HG02870 (cell line): ENCODE data around the gene MB.

ENCODE experiments used
- ATAC-seq: cut with Tn5 transposase; IDR thresholded peaks from one replicate; pipeline ENCODE4 v1.9.1; 2021; ENCODE audit warnings: mild to moderate bottlenecking, moderate library complexity; ENCODE audit not compliant: unreplicated experiment

The MB gene

DNA sequence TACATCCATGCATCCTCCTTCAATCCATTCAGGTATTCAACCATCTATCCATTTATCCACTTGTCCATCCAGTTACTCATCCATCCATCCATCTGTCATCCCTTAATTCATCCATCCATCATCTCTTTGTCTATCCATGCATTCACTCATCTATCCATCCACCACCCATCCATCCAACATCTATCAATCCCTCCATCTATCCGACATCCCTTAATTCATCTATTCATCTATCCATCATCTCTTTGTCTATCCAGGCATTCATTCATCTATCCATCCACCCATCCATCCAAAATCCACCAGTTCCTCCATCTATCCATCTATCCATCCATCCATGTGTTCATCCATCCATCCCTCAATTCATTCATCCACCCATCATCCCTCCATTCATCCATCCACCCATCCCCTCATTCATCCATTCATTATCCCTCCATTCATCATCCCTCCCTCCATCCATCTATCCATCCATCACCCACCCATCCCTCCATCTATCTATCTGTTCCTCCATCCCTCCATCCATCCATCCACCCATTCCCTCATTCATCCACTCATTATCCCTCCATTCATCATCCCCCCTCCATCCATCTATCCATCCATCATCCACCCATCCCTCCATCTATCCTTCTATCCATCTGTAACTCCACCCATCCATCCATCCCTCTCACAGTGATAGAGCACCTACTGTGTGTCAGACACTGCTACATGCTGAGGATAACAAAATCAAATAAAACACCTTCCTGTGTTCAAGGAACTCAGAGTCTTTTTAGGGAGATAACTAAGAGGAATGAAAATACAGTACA, 1.5 kb upstream of the MB start:
- no peak for ATAC-seq

DNA sequence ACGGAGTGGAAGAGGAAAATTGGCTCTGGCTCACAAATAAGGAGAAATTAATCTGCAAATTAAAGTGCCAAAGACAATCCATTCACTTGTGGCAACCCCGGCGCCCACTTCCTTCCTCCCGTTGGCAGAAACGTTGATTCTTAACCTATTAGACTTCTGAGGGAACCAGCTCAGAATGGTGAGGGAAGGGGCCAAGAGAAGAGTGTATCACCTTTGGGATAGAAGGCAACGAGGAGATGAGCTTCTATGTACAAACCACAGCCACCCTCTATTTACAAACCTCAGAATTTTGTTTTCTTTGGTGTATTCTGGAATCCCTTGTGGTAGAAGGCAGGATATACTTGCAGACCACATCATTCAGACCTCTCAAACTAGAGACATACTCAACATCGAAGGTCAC, 1.1 kb downstream of the MB start:
- ATAC-seq, result no peak

DNA sequence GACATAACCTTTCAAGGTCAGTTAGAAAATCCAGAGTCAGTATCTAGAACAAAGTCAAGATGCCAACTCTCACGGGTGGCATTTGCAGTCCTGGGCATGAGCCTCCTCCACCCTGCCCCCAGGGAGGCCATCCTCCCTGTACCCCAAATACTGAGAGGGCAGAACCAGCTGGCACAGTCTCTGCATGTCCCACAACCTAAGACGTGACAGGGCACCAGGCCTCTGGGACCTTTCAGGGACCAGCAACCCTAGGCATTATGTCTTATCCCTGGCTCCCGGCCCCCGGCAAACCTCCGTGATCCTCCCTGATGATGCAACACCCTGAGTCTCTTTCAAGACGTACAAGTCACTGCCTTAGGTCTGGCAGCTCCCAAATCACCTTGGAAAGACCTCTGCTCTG, 2.0 kb downstream of the MB start:
- no peak for ATAC-seq

DNA sequence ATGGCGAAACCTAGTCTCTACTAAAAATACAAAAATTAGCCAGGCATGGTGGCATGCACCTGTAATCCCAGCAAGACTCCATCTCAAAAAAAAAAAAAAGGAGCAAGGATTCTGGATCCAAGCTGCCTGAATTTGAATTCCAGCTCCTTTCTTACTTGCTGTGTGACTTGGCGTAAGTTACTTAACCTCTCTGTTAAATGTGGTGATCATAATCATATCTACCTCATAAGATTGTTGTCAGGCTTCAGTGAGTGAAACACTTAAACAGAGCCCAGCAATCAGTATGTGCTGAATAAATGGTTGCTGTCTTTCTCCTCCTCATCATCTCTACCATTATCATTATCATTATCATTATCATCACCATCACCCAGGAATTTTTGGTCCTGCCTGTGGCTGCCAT, 2.7 kb downstream of the MB start:
- no peak for ATAC-seq

DNA sequence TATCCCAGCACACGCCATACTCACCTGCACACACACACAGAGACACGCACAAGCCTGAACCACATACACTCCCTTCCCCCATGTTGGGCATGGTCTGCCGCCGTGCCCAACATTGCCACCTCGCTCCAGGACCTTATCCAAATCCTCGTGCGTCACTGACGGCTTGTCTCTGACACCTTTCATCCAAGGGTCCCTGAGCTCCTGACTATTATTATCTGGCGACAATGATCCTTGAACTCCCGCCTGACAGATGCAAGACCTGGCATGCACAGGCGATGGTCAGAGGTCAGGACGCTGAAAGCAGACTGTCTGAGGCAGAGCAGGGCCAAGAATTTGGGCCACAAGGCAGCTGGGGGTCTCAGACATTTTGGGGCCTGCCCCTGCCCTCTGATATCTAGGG, 4.2 kb downstream of the MB start:
- ATAC-seq, result no peak

GRCh38 chr22:35611891-35612576, 5.1 kb downstream of the MB start:
- ATAC-seq, result no peak

GRCh38 chr22:35611200-35611890, 5.8 kb downstream of the MB start:
- no peak for ATAC-seq

DNA sequence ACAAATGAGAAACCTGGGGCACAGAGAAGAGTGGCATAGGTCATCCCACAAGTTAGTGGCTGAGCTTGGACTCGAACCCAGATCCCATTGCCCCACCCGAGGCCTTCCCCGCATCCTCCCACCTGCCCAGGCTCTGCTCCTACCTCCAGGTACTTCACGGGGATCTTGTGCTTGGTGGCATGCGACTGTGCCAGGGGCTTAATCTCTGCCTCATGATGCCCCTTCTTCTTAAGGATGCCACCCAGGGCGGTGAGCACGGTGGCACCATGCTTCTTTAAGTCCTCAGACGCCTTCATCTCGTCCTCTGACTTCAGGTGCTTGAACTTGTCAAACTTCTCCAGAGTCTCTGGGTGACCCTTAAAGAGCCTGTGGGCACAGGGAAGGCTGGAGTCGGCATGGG, 6.4 kb downstream of the MB start:
- no peak for ATAC-seq

DNA sequence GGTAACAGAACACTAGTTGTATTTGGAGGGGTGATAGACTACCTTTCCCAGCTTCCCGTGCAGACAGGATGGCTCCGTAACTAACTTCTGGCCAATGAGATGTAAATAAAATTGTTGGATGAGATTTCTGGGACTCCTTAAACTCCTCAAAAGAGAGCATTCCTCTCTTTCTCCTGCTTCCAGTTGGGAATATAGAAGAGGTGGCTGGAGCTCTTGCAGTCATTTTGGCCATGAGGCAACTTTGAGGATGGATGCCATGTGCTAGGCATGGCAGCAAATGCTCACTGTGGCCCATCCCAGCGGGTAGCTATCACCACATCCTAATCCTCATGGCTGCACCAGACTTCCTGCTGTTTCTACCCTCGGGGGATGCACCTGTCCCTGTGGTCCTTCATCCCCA, 7.4 kb downstream of the MB start:
- no peak for ATAC-seq

- ATAC-seq, result no peak
Measured at GRCh38 chr22:35609261-35609660, 7.9 kb downstream of the MB start.

DNA sequence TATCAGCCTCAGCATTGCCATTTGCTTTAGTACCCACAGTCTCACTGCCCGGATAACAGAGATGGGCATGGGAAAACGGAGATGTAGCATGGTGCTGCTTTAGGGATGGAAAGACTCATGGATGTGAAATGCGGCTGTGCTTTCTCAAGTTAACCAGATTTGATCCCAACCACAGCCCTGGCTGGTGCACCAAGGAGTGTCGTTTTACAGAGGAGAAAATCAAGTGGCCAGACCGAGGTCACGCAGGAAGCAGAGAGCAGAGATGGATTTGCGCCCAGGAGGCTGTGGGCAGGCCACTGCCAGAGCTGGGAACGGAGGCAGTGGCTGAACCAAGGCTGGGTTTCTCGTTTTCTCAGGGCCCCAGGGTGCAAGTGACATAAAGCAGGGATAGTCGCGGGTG, 9.0 kb downstream of the MB start:
- no peak for ATAC-seq

DNA sequence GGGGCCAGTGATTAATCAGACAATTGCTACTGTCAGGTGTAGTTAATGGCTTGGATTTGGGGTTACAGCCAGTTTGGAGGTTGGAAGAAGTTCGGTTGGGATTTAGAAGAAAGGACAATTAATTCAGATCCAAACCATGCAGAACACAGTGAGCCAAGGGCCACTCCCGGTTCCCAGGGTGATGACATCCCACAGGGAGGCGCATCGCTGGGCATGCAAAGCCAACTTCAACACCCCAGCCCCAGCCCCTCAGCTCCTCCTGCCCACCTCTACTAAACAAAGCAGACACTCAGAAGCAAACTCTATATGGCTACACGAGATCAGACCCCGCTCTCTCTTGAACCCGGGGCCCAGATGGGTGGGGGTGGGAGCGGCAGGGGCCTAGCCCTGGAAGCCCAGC, 10.2 kb downstream of the MB start:
- no peak for ATAC-seq

GRCh38 chr22:35605851-35606481, 11.2 kb downstream of the MB start:
- ATAC-seq, result no peak

DNA sequence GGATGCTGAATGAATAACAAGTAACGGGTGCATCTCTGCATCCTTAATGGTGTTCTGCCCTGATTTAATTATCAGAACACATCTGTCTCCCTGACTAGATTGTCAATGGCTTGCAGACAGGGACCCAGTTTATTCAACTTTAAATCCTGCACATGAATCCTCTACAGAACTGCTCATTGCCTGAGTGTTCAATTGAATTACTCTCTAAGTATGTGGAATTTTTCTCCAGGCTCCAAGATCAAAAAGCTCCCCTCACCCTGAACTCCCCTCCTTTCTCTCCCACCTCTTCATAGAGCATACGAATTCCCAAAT, 11.8 kb downstream of the MB start:
- no peak for ATAC-seq

DNA sequence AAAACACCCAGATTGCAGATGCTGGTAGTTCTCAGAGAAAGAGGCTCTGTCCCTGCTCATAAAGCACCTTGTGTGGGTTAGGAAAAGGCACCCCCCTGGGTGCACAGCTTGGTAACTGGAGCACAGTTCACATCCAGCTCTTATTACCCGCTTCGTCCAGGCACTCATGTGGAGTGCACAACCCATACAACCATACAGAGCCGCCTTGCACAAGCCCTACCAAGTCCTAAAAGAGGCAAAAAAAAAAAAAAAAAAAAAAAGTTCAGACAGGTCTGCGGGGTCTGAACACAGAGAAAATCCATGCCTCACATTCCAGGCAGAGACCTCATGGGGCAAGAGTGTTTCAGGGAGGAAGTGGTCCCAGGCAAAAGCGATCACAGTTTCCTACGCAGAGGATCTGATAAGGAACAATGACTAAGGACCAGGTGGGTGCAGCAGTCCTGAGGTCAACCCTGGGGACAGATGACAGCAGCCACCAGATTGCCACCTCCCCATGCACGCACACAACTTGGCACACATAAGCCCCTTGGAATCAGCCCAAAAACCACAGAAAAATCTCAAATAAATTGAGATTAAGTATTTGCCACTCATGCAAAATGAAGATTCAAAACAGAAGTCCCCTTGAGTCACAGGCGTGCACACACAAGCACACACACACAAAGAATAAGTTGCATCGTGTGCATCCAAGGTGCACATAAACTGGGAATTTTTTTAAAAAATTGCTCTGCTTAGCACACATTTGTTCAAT, 12.3 kb downstream of the MB start:
- no peak for ATAC-seq

DNA sequence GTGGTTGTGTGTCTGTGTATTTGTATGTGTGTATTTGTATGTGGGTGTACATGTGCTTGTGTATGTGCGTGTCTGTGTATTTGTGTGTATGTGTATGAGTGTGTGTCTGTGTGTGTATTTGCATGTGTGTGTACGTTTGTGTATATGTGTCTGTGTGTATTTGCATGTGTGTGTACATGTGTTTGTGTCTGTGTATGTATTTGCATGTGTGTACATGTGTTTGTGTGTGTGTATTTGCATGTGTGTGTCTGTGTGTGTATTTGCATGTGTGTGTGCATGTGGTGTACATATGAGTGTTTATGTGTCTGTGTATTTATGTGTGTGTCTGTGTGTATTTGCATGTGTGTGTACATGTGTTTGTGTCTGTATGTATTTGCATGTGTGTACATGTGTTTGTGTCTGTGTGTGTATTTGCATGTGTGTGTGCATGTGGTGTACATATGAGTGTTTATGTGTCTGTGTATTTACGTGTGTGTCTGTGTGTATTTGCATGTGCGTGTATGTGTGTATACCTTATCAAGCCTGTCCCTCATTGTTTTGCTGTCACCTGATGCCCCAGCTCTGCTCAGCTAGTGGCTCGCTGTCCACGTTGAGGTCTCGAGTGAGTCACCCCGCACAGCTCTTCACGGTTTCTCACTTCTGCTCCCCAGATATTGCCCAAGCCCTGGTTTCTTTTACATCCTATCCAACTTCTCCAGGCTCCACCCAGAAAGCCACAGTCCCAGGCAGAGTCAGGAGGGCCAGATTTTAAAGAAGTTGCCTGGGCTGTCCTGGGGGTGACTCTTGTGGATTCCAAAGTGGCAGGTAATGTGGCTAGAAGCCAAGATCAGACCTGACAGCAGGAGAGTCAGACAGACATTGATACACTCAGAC, 15.2 kb downstream of the MB start:
- no peak for ATAC-seq

DNA sequence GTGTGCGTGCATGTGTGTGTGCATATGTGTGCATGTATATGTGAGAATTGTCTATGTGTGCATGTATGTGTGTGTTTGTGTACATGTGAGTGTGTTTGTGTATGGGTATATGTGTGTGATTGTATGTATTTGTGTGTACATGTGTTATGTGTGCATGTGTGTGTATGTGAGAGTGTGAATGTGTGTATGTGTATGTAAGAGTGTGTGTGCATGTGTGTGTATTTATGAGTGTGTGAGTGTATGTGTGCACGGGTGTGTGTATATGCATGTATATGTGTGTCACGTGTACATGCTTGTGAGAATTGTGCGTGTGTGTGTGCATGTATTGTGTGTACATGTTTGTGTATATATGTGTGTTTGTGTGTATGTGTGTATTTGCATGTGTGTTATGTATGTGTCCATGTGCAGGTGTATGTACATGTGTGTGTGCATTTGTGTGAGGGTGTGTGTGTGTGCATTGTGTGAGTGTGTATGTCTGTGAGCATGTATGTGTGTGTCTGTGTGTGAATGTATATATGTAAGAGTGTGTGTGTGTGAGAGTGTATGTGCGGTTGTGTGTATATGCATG, 16.0 kb downstream of the MB start:
- no peak for ATAC-seq

DNA sequence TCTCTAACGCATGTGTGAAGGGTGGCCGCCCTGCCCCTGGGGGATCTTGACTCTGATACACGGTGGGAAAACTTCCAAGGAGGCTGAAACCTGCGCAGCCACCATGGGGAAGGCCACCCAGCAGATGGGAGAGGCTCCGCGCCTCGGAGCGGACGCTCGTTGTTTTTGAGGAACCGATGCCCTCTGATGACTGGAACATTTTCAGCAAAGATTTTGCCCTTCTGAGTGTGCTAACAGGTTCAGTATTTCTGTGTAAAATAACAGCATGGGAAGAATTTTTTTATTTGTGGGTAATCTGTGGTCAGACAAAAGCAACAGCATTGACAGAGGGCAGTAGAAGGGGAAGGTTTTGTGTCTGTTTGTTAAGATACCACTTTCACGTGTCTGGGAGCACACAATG, 16.7 kb downstream of the MB start:
- ATAC-seq, result no peak

DNA sequence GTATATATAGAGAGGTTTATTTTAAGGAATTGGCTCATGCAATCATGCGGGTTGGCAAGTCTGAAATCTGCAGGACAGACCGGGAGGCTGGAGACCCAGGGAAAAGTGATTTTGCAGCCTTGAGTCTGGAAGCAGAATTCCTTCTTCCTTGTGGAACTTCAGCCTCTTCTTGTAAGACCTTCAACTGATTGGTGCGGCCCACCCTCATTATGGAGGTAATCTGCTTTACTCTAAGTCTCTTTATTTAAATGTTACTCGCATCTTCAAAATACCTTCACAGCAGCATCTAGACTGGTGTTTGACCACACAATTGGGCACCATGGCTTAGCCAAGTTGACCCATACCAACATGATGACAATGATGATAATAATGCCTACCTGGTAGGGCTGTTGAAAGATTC, 17.8 kb downstream of the MB start:
- ATAC-seq, result no peak

- no peak for ATAC-seq
Measured at GRCh38 chr22:35598396-35598710, 18.8 kb downstream of the MB start.
